HepG2 (cell line): ENCODE results near the gene DPP6. TPM values are rescaled to one million over a fixed set of nuclear protein-coding genes. Genes with fewer than 3 reads are reported as not detected.

Experiments
- ATAC-seq: fragments of 200-7000 bp; cut with Tn5 transposase; 3 replicates; pipeline ENCODE4 v1.9.1; 2020; ENCODE audit warnings: mild to moderate bottlenecking, moderate library complexity
- BruUV-seq: library from RNA; stranded (reverse); fragments of 400-500 nt; replicated peaks from 2 replicates; lab custom pipeline; 2021; lab: Mats Ljungman, UMichigan
- CTCF ChIA-PET: fragments of 300-600 bp; formaldehyde crosslinking; extraction: SDS; loops from one replicate; lab custom pipeline; 2021; ENCODE audit warnings: low total read pairs, inconsistent platforms, low intra/inter-chr PET ratio; lab: Yijun Ruan, JAX
- POLR2A ChIA-PET: fragments of 350-600 bp; sonication (Branson Sonifier 250); formaldehyde crosslinking; loops from one replicate; lab custom pipeline; 2020; ENCODE audit warnings: antibody characterized with exemption, inconsistent platforms; lab: Yijun Ruan, JAX
- DNase-seq: peaks from one replicate; pipeline ENCODE4 v3.0.0-alpha.2; 2015; ENCODE audit warnings: low spot score
- FAIRE-seq: peaks from 3 replicates; lab custom pipeline; 2011; peaks lifted over from hg19 to GRCh38; lab: Jason Lieb, UNC
- H2AFZ ChIP-seq: one replicate; pipeline ENCODE4 v1.6.1; 2011; ENCODE audit warnings: low read length, inconsistent platforms
- H3K27ac ChIP-seq: fragments of 300-600 bp; 3 replicates; pipeline ENCODE4 v1.8.0; 2011; ENCODE audit warnings: mixed run types, mild to moderate bottlenecking, mixed read lengths, low read length, inconsistent platforms; ENCODE audit not compliant: insufficient read depth; ENCODE audit errors: extremely low read length
- H3K27me3 ChIP-seq, 2 experiments: fragments of 200-600 bp in 1 of 2; 2 replicates in 1 of 2; 3 replicates in 1 of 2; pipeline versions ENCODE4 v1.6.0 to v1.8.0; 2011; ENCODE audit warnings: low read length in 2 of 2, mild to moderate bottlenecking in 2 of 2, moderate library complexity in 2 of 2, inconsistent platforms in 1 of 2; ENCODE audit not compliant: insufficient read depth in 2 of 2, control insufficient read depth in 1 of 2
- H3K36me3 ChIP-seq, 2 experiments: fragments of 200-600 bp in 1 of 2; replicated peaks in 1 of 2; 2 replicates in 1 of 2; 3 replicates in 1 of 2; pipeline versions ENCODE4 v1.5.1 to v1.8.0; 2011; ENCODE audit warnings: low read length in 2 of 2, inconsistent platforms in 1 of 2; ENCODE audit not compliant: insufficient read depth in 2 of 2, control insufficient read depth in 1 of 2
- H3K4me1 ChIP-seq: 2 replicates; pipeline ENCODE4 v1.5.1; 2012; ENCODE audit warnings: low read length, inconsistent platforms; ENCODE audit not compliant: insufficient read depth
- H3K4me2 ChIP-seq: 2 replicates; pipeline ENCODE4 v1.6.0; 2011; ENCODE audit warnings: low read depth, low read length, inconsistent platforms
- H3K4me3 ChIP-seq, 3 experiments: fragments of 200-600 bp in 1 of 3; sonication (generic), shearing (Covaris generic) in 1 of 3; replicated peaks in 1 of 3; 2 replicates each; pipeline ENCODE4 v1.5.1; 2011 to 2016; ENCODE audit warnings: low read length in 3 of 3, inconsistent platforms in 2 of 3, low read depth in 2 of 3, mild to moderate bottlenecking in 2 of 3, control low read depth in 1 of 3, mixed read lengths in 1 of 3; ENCODE audit not compliant: insufficient read depth in 1 of 3
- H3K79me2 ChIP-seq: one replicate; pipeline ENCODE4 v1.6.1; 2011; ENCODE audit warnings: low read length, inconsistent platforms; ENCODE audit not compliant: insufficient read depth
- H3K9ac ChIP-seq: 2 replicates; pipeline ENCODE4 v1.6.0; 2011; ENCODE audit warnings: mild to moderate bottlenecking, low read depth, low read length, inconsistent platforms; ENCODE audit not compliant: insufficient read depth
- H3K9me3 ChIP-seq: 2 replicates; pipeline ENCODE4 v1.5.1; 2012; ENCODE audit warnings: mild to moderate bottlenecking, low read length
- H4K20me1 ChIP-seq: 2 replicates; pipeline ENCODE4 v1.6.0; 2011; ENCODE audit warnings: inconsistent platforms, mild to moderate bottlenecking, low read length, moderate library complexity; ENCODE audit not compliant: insufficient read depth
- NCOA2 ChIP-seq: sonication (generic); formaldehyde crosslinking; IDR thresholded peaks from 2 replicates; pipeline ENCODE4 v1.8.0; 2022; ENCODE audit warnings: inconsistent platforms
- PRDM4 ChIP-seq: sonication (generic); formaldehyde crosslinking; IDR thresholded peaks from 2 replicates; pipeline ENCODE4 v1.9.0; 2021; ENCODE audit warnings: missing genetic modification reagents, borderline replicate concordance
- RFX5 ChIP-seq: IDR thresholded peaks from 2 replicates; pipeline ENCODE4 v1.6.1; 2011; ENCODE audit warnings: low read depth, low read length, improper control_type of control experiment
- ZNF253 ChIP-seq: sonication (generic); formaldehyde crosslinking; IDR thresholded peaks from 2 replicates; pipeline ENCODE4 v1.8.0; 2022; ENCODE audit warnings: mild to moderate bottlenecking, missing genetic modification reagents, borderline replicate concordance
- ZNF274 ChIP-seq: sonication (generic); formaldehyde crosslinking; IDR thresholded peaks from 2 replicates; pipeline ENCODE4 v1.5.1; 2020; ENCODE audit warnings: mild to moderate bottlenecking, missing genetic modification reagents
- ZNF281 ChIP-seq: sonication (generic); formaldehyde crosslinking; IDR thresholded peaks from 2 replicates; pipeline ENCODE4 v1.4.0; 2020; ENCODE audit warnings: missing genetic modification reagents, borderline replicate concordance
- ZNF382 ChIP-seq: sonication (generic); formaldehyde crosslinking; IDR thresholded peaks from 2 replicates; pipeline ENCODE4 v1.5.0; 2020; ENCODE audit warnings: missing genetic modification reagents, mild to moderate bottlenecking, borderline replicate concordance
- ZNF552 ChIP-seq: sonication (generic); formaldehyde crosslinking; IDR thresholded peaks from 2 replicates; pipeline ENCODE4 v1.9.0; 2022; ENCODE audit warnings: missing genetic modification reagents, mild to moderate bottlenecking, borderline replicate concordance
- WGBS: methylation state at CpG from one replicate; pipeline ENCODE4 v1.1.6; 2017; ENCODE audit warnings: low lambda C conversion rate; 5-methylcytosine and 5-hydroxymethylcytosine counted together
- in situ Hi-C: cut with HindIII; loops from 2 replicates; pipeline ENCODE4 v1.10.0; 2017; ENCODE audit warnings: low pct_unique_long_range_greater_than_20kb; ENCODE audit not compliant: extremely low pct_ligation_motif_present
- intact Hi-C: fragments of 100-400 bp; cut with micrococcal nuclease; formaldehyde crosslinking; loops from one replicate; pipeline ENCODE4 v1.10.0; 2022; ENCODE audit not compliant: unreplicated experiment
- polyA plus RNA-seq, 8 experiments: library from polyadenylated mRNA; depleted of rRNA in 3 of 8; stranded (reverse) in 7 of 8; unstranded in 1 of 8; fragments of >200 nt; fragmentation: Illumina TruSeq in 4 of 8; extraction: Trizol in 4 of 8; gene quantifications; 2 replicates each; pipeline versions ENCODE4 v1.2.1 to v1.2.3, GENCODE V29; 2011 to 2016; ENCODE audit warnings: low read depth in 4 of 8, missing spikeins in 1 of 8, mixed read lengths in 1 of 8; ENCODE audit not compliant: insufficient read depth in 1 of 8
- total RNA-seq, 5 experiments: library from RNA; depleted of rRNA; stranded (reverse); fragments of >200 nt; fragmentation: Illumina TruSeq; extraction: Trizol; gene quantifications; 2 replicates each; pipeline ENCODE4 v1.2.3, GENCODE V29; 2016; ENCODE audit warnings: low read depth in 1 of 5
- TF ChIP-seq, protein P1 (sequence below): fragments of 450-650 bp; IDR thresholded peaks from 2 replicates; pipeline ENCODE4 v1.6.1; 2016

The DPP6 gene
- total and polyA plus RNA-seq, 2 of the 13 experiments (the other 11 are each of a cell fraction or from before 2014, with no cell fraction given): not detected

DNA sequence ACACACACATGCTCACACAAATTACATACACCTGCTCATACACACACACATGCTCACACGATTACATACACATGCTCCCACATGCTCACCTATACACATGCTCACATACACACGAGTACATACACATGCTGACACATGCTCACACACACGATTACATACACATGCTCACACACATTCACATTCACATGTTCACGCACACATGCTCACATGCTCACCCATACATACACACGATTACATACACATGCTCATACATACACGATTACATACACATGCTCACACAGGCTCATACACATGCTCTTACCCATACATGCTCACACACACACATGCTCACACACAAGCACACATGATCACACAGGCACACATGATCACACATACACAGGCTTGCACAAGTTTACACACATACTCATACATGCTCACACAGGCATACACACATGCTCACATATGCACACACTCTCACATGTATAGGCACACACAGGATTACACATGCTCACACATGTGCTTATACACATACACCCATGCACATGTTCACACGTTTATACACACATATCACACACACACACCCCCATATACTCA lies 832.2 kb downstream of the DPP6 start:
- ChIA-PET CTCF (no interaction called here), POLR2A (no interaction called here)
- ATAC-seq (no peak), DNase-seq (no peak), FAIRE-seq (no peak)
- in situ Hi-C loops: no loop called here
- WGBS: 40% methylated on average over 7 of the region's 7 CpGs
- peaks cover 3 to 34% of the 10 kb centered on the region in 2 experiments; a peak in 3 of 5 replicates for H3K27me3 ChIP-seq
- no peak overlapping the region for H3K4me2 ChIP-seq
- H2AFZ ChIP-seq: no peak overlapping the region
- no peak overlapping the region for H3K9ac ChIP-seq
- peaks cover 11% of the 10 kb centered on the region for H3K9me3 ChIP-seq
- no peaks in the 10 kb centered on the region for H3K36me3 ChIP-seq
- H4K20me1 ChIP-seq: peaks cover 3% of the 10 kb centered on the region; the same call in 1 of the 2 replicates
- no peaks in the 10 kb centered on the region for H3K4me1 ChIP-seq
- BruUV-seq: no TSS peak
- H3K27ac ChIP-seq: no peak overlapping the region
- intact Hi-C loops: no loop called here
- H3K4me3 ChIP-seq: no peak overlapping the region
- TF ChIP-seq, protein P1, sequence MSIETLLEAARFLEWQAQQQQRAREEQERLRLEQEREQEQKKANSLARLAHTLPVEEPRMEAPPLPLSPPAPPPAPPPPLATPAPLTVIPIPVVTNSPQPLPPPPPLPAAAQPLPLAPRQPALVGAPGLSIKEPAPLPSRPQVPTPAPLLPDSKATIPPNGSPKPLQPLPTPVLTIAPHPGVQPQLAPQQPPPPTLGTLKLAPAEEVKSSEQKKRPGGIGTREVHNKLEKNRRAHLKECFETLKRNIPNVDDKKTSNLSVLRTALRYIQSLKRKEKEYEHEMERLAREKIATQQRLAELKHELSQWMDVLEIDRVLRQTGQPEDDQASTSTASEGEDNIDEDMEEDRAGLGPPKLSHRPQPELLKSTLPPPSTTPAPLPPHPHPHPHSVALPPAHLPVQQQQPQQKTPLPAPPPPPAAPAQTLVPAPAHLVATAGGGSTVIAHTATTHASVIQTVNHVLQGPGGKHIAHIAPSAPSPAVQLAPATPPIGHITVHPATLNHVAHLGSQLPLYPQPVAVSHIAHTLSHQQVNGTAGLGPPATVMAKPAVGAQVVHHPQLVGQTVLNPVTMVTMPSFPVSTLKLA: peak; percentile 94
- no peak for TF ChIP-seq ZNF274 (CRISPR knock-in tag)
- no peaks in the 10 kb centered on the region for H3K79me2 ChIP-seq

DNA sequence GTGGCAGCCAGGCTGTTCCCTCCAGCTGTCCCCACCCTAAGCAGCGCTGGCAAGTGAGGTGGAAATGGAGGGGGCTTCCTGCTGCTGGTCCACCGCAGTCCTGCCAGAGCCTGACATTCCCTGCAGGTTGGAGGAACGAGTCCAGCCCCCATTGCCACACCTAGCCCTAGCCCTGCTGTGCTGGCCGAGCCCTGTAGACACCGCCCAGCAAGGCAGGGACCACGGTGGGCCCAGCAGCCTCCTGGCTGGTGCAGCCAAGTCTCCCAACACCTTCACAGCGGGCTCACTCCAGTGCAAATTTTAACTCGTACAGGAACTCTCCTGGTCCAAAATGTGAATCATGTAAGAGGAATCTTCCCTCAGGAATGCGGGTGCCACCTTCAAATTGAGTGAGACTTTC lies 834.4 kb downstream of the DPP6 start:
- TF ChIP-seq NCOA2 (CRISPR knock-in tag) (no peak), ZNF552 (CRISPR knock-in tag) (no peak), ZNF253 (no peak), ZNF382 (CRISPR knock-in tag) (no peak), ZNF281 (no peak), PRDM4 (CRISPR knock-in tag) (no peak), RFX5 (no peak)
- POLR2A ChIA-PET: no interaction called here
- FAIRE-seq (no peak), ATAC-seq (no peak), DNase-seq (no peak)
- Histone ChIP-seq H3K4me1 (no peaks in the 10 kb centered on the region), H3K27ac (no peak overlapping the region), H3K4me3 (no peak overlapping the region), H3K4me2 (no peak overlapping the region), H3K27me3 (peaks cover 4 to 54% of the 10 kb centered on the region in 2 experiments; a peak in 3 of 5 replicates), H4K20me1 (peaks cover 3% of the 10 kb centered on the region; the same call in 1 of the 2 replicates), H3K9me3 (peaks cover 11% of the 10 kb centered on the region), H2AFZ (no peak overlapping the region), H3K9ac (no peak overlapping the region), H3K79me2 (no peaks in the 10 kb centered on the region), H3K36me3 (no peaks in the 10 kb centered on the region)
- no TSS peak for BruUV-seq
- WGBS: 0% methylated on average over 2 of the region's 9 CpGs
- in situ Hi-C loops: no loop called here
- CTCF ChIA-PET: no interaction called here
- intact Hi-C loops: no loop called here
